GM19395 (cell line): Measurements from ENCODE around the gene DNAH17.

Experiments
- ATAC-seq: cut with Tn5 transposase; IDR thresholded peaks from one replicate; pipeline ENCODE4 v1.9.1; 2021; ENCODE audit warnings: mild to moderate bottlenecking, moderate library complexity; ENCODE audit not compliant: unreplicated experiment

Gene DNAH17

DNA sequence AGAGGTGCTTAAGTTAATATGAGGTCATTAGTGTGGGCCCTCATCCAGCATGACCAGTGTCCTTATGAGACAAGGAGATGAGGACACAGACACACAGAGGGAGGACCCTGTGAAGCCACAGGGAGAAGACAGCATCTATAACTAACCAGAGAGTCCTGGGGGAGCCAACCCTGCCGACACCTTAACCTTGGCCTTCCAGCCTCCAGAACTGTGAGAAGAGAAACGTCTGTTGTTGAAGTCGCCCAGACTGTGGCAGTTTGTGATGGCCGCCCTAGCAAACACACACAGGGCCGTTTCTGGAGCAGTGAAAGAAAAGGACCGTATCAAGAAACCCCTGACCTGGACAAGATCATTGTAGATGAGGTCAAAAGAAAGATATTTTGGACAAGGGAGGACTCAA is 26.7 kb downstream of the DNAH17 start:
- ATAC-seq: no peak

DNA sequence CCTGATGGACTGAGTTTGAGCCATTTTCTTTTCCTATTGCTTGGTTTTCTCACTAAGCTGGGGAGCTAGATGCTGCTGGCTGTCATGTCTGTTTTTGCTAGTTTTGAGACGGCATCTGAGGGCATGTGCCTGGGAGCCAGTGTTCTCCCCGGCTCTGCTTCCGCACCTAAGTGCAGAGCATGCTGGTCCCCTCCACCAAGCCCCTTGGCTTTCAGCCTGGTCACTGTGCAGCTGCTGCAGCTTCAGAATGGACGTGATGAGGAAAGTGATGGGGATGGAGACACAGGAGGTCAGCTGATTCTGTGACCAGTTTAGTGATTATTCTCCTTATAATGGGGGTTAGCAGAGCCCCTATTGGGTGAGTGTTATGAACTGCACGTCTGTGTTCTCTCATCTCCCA is 28.5 kb downstream of the DNAH17 start:
- no peak for ATAC-seq

- ATAC-seq: no peak
These were observed 30.2 kb downstream of the DNAH17 start for GRCh38 chr17:78547035-78547434.

- no peak for ATAC-seq
These were observed 30.7 kb downstream of the DNAH17 start for GRCh38 chr17:78546476-78546875.

GRCh38 chr17:78544881-78545755 is 32.1 kb downstream of the DNAH17 start:
- no peak for ATAC-seq

DNA sequence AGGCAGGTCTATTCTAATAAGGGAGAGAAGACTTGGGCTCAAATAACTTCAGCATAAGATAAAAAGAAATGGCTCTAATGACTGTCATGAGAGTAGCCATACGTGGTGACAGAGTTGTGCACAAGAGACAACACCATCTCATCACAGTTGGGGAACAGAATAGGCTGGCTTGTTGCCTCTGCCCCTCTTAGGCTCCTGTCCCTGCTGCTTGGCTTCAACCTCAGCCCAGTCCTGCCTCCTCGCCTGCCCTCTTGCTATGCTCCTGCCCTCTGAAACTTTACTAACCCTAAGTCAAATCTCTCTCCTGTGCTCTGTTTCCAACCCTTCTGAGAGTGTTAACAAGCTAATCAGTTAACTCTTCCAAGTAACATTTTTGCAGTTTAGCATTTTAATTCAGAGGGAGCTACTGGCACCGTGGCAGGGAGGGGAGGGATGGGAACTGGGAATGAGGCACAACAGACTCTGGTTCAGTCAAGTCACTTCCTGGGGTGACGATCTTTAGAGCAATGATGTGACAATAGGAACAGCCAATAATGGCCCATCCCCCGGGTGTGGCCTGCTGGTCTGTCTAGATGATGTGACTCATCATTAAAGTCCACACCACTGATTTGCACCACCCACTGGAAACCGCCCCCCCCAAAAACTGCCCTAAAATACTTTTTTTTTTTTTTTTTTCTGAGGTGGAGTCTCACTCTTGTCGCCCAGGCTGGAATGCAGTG is 35.5 kb downstream of the DNAH17 start:
- ATAC-seq: no peak

DNA sequence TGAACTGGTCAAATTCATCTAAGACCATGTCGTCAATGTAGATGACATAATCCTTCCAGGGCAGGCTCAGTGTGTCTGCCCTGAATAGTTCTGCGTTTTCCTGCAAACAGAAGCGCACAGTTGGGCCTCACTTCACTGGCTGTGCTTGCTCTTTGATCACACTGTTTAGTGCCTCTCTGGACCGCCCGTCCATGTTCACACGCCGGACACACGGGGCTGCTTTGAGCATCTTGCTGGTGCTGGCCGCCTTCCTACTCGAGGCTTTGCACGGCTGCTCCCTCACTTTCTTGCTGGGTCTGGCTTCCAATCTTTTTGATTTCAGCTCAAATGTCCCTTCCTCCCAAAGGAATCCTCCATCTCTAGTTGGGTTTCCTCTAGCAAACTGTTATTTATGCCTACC is 37.4 kb downstream of the DNAH17 start:
- no peak for ATAC-seq

- no peak for ATAC-seq
These were observed 39.0 kb downstream of the DNAH17 start for GRCh38 chr17:78538033-78538776.

GRCh38 chr17:78537217-78537860 is 39.9 kb downstream of the DNAH17 start:
- no peak for ATAC-seq

GRCh38 chr17:78535273-78536197 is 41.7 kb downstream of the DNAH17 start:
- no peak for ATAC-seq

DNA sequence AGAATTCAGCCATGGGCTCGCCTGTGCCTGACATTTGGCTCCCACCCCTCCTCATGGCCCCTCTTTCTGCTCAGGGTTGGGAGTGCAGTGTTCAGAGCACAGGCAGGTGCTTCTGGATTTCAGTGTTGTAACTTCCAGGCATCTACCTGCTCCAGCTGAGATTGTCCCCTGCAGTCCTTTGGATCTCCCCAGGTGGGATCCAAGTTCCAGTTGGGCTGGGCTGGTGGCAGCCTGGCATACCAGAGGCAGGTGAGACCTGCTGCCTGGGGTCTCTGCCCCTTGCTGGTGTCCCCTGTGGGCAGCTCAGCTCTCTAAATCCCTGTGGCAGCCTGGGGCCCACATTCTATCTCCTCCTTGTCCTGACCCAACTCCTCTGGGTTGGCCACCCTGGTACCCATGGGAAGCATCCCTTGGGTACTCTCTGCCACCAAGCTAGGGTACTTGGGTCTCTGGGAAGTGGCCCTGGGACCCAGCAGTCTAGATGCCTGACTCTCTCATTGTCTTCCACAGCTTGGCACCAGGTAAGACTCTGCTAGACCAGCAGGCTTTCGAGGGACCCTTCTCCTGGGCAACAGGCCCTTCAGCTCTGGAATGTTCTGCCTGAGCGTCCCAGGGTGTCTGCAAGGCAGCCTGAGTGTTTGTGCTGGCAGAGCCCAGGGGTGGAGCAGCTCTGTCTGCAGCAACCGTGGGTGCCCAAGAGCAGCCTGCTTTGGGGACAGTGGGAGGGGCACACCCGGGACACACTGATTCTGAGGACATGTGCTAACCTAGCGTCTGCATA is 42.5 kb downstream of the DNAH17 start:
- no peak for ATAC-seq

DNA sequence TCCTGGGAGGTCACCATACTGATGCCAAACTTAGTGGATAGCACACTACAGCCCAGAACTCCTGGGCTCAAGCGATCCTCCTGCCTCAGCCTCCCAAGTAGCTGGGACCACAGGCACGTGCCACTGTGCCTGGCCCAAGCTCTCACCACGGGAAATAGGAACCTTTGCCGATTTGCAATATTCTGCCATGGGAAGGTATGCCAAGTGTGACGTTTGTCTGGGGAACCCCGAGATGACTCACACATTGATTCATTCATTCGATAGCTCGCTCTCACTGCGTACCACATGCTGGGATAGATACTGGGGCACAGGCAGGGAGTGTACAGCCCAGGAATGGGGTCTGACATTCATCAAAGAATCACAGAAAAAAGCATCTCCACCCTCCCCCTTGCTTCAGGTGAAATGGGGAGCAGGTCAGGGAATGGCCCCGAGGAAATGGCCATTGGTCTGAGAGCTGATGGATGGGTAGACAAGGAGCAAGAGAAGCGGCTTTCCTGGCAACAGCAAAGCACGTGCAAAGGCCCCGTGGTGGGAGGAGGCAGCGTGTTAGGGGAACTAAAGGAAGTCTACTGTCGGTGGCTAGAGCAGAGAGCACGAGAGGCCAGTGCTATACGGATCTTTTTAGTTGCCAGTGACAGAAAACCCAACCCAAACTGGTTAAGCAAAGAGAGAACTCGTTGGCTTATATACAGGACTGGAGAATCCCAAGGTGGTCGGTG is 44.1 kb downstream of the DNAH17 start:
- ATAC-seq: no peak

DNA sequence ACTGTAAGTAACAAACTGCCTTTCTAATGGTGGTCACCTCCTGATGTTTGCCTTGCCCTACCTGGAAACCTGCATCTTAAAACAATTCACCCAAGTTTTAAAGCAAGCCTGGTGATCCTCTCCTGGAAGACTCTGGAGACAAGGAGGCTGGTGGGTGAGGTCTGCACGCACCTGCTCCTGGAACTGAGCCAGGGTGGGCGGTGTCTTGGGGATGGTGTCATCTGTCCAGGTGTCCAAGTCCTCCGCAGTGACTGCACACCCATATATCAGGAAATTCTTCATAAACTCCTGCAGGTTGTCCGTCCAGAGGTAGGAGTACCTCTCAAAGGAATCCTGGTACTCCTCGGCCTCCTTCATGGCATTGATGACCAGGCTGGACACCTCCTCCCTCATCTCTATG is 44.9 kb downstream of the DNAH17 start:
- no peak for ATAC-seq

GRCh38 chr17:78530675-78531074 is 46.5 kb downstream of the DNAH17 start:
- no peak for ATAC-seq

GRCh38 chr17:78529871-78530670 is 47.1 kb downstream of the DNAH17 start:
- no peak for ATAC-seq

GRCh38 chr17:78529251-78529650 is 47.9 kb downstream of the DNAH17 start:
- ATAC-seq: no peak

GRCh38 chr17:78528541-78528940 is 48.7 kb downstream of the DNAH17 start:
- ATAC-seq: no peak

DNA sequence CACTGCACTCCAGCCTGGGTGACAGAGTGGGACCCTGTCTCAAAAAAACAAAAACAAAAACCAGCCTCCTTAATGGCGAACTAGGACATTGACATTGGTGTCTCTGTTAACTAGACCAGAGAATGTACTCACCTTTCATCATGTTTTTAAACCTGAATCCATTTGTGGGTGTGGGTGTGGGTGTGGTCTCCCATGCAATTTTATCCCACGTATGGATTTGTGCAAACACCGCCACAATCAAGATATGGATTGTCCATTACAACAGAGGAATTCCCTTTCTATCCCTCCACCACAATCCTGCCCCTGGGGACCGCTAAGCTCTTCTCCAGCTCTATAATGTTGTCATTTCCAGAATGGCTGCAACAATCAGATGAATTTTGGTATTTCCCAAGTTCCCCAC is 49.9 kb downstream of the DNAH17 start:
- ATAC-seq: no peak
